Spleen (tissue), 11 donors: ENCODE data around the gene RNF215. TPM values are rescaled to one million over a fixed set of nuclear protein-coding genes. Genes with fewer than 3 reads are reported as not detected.

Source experiments
- DNase-seq: peaks from one replicate; pipeline ENCODE4 v3.0.0-alpha.2; 2020
- H3K27ac ChIP-seq, 8 donors: fragments of 200-600 bp; sonication (generic) in 7 of 8; 1 replicate in 4 of 8; 2 replicates in 4 of 8; pipeline versions ENCODE4 v1.5.0 to v1.8.0; 2016 to 2021; ENCODE audit warnings: inconsistent platforms in 4 of 8, mild to moderate bottlenecking in 4 of 8, moderate library complexity in 1 of 8
- H3K27me3 ChIP-seq, 7 donors: fragments of 200-600 bp; sonication (generic) in 6 of 7; replicated peaks in 1 of 7; 1 replicate in 4 of 7; 2 replicates in 3 of 7; pipeline versions ENCODE4 v1.5.0 to v1.8.0; 2016 to 2021; ENCODE audit warnings: inconsistent platforms in 3 of 7, mild to moderate bottlenecking in 1 of 7
- H3K36me3 ChIP-seq, 6 donors: fragments of 200-600 bp; sonication (generic) in 5 of 6; 1 replicate in 4 of 6; 2 replicates in 2 of 6; pipeline versions ENCODE4 v1.5.0 to v1.8.0; 2016 to 2021; ENCODE audit warnings: inconsistent platforms in 2 of 6
- H3K4me1 ChIP-seq, 6 donors: fragments of 200-600 bp; sonication (generic) in 5 of 6; 1 replicate in 3 of 6; 2 replicates in 3 of 6; pipeline versions ENCODE4 v1.5.0 to v1.8.0; 2016 to 2021; ENCODE audit warnings: inconsistent platforms in 3 of 6
- H3K4me3 ChIP-seq, 8 donors: fragments of 200-600 bp; sonication (generic) in 7 of 8; 1 replicate in 4 of 8; 2 replicates in 4 of 8; pipeline versions ENCODE4 v1.5.0 to v1.8.0; 2016 to 2021; ENCODE audit warnings: inconsistent platforms in 4 of 8, mild to moderate bottlenecking in 4 of 8, moderate library complexity in 2 of 8
- H3K9me3 ChIP-seq, 8 donors: fragments of 200-600 bp; sonication (generic) in 7 of 8; 1 replicate in 4 of 8; 2 replicates in 4 of 8; pipeline versions ENCODE4 v1.5.0 to v1.8.0; 2016 to 2021; ENCODE audit warnings: inconsistent platforms in 4 of 8
- POLR2A ChIP-seq, 3 donors: fragments of 450-650 bp; IDR thresholded peaks; one replicate each; pipeline ENCODE4 v1.5.1; 2017; ENCODE audit warnings: antibody characterized with exemption in 3 of 3, mild to moderate bottlenecking in 1 of 3
- POLR2AphosphoS5 ChIP-seq, 3 donors: sonication (generic); formaldehyde crosslinking; IDR thresholded peaks; one replicate each; pipeline ENCODE4 v1.5.1; 2017; ENCODE audit warnings: antibody characterized with exemption in 3 of 3
- WGBS, 5 donors: extraction: QIAGEN DNeasy Blood & Tissue Kit in 3 of 5; methylation state at CpG; one replicate each; pipeline versions ENCODE4 v1.1.5 to v1.1.7; 2013 to 2018; 5-methylcytosine and 5-hydroxymethylcytosine counted together
- intact Hi-C: fragments of 100-400 bp; cut with DNase I; formaldehyde crosslinking; loops from one replicate; pipeline ENCODE4 v1.15.0; 2023; ENCODE audit warnings: low total_unique reads
- polyA plus RNA-seq, 3 donors: library from polyadenylated mRNA; stranded (reverse); fragments of 200-250 nt; gene quantifications; one replicate each; pipeline ENCODE4 v1.2.1, GENCODE V29; 2013
- total RNA-seq, 7 donors: library from RNA; depleted of rRNA in 3 of 7; stranded (reverse); fragments of >200 nt in 3 of 7; fragmentation: NEBNext Ultra II Directional in 4 of 7; extraction: Animal tissue kit (Norgen Biotek cat#: 25700) in 4 of 7; gene quantifications; one replicate each; pipeline versions ENCODE4 v1.1.0 to v1.2.1, GENCODE V29; 2016 to 2021
- TF ChIP-seq, protein P1 (sequence below), 11 experiments: fragments of 200-600 bp in 7 of 11; fragments of 450-650 bp in 4 of 11; sonication (generic) in 4 of 11; IDR thresholded peaks in 8 of 11; conservative IDR thresholded peaks in 3 of 11; 1 replicate in 7 of 11; 2 replicates in 4 of 11; pipeline versions ENCODE4 v1.4.0 to v1.8.0; 2016 to 2021; ENCODE audit warnings: antibody characterized with exemption in 11 of 11, inconsistent platforms in 4 of 11, mild to moderate bottlenecking in 1 of 11
- donor health status: healthy with polysubstance abuse.
- donor health status: DM: no; HTN: no; CAD: no; lungs with moderate emphysema.
- donor health status: DM: no; HTN: no; CAD: no.
- donor health status: Bipolar disorder and iron deficiency.
- donor health status: healthy.
- donor health status: DM: no; HTN: no; CAD: no.
- donor health status: DM: yes; HTN: yes; CAD: no.

RNF215 gene
- total and polyA plus RNA-seq, 10 donors: 6.5 to 19.5 (median 12.8) TPM

DNA sequence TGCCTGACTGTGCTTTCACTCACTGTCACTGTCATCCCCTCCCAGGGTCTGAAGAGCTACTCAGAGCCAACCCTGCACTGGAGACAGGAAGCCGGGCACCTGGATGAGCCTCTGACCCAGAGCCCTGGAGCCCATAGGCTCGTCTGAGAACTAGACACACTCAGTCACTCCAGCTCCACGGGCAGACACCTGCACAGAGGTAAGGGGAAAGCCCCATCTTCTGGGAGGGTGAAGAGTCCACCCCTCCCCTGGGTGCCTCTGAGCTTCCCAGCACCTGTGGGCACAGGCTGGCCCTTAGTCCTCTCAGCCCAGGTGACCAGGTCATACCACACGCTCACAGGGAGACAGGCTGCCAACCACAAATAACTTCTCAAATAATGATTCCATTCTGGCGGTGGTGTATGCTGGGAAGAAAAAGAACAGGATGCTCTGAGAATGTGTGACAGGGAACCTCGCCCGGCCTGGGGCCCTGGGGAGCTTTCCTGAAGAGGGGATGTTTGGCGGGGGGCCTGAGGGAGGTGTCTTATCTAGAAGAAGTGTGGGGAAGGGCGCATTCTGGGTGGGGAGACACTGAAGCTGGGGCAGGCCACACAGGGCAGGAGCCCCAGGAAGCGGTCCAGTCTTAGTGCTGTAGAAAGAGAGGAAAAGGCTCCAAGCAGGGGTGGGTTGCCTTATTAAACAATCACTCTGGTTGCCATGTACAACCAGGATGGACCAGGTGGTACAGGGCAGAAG is 25.1 kb downstream of the RNF215 start:
- no peak for DNase-seq
- TF ChIP-seq POLR2AphosphoS5 (IDR thresholded peaks at IDR 0.05): no peak
- TF ChIP-seq POLR2A (IDR thresholded peaks at IDR 0.05): no peak
- TF ChIP-seq, protein P1, sequence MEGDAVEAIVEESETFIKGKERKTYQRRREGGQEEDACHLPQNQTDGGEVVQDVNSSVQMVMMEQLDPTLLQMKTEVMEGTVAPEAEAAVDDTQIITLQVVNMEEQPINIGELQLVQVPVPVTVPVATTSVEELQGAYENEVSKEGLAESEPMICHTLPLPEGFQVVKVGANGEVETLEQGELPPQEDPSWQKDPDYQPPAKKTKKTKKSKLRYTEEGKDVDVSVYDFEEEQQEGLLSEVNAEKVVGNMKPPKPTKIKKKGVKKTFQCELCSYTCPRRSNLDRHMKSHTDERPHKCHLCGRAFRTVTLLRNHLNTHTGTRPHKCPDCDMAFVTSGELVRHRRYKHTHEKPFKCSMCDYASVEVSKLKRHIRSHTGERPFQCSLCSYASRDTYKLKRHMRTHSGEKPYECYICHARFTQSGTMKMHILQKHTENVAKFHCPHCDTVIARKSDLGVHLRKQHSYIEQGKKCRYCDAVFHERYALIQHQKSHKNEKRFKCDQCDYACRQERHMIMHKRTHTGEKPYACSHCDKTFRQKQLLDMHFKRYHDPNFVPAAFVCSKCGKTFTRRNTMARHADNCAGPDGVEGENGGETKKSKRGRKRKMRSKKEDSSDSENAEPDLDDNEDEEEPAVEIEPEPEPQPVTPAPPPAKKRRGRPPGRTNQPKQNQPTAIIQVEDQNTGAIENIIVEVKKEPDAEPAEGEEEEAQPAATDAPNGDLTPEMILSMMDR (IDR thresholded peaks at IDR 0.05 in 8 of 11, conservative IDR thresholded peaks at IDR 0.05 in 3 of 11): no peak
- no peaks in the 10 kb centered on the region for H3K9me3 ChIP-seq
- 81 to 87% (median 84%) methylated on average over 10 of the region's 10 CpGs for WGBS, 5 donors
- H3K36me3 ChIP-seq: peaks cover 0 to 28% (median 0%) of the 10 kb centered on the region in 6 donors
- intact Hi-C loops: no loop called here
- H3K27me3 ChIP-seq: no peaks in the 10 kb centered on the region
- peaks cover 4 to 11% (median 10%) of the 10 kb centered on the region in 6 donors for H3K4me1 ChIP-seq
- H3K27ac ChIP-seq: no peak overlapping the region
- no peak overlapping the region for H3K4me3 ChIP-seq

DNA sequence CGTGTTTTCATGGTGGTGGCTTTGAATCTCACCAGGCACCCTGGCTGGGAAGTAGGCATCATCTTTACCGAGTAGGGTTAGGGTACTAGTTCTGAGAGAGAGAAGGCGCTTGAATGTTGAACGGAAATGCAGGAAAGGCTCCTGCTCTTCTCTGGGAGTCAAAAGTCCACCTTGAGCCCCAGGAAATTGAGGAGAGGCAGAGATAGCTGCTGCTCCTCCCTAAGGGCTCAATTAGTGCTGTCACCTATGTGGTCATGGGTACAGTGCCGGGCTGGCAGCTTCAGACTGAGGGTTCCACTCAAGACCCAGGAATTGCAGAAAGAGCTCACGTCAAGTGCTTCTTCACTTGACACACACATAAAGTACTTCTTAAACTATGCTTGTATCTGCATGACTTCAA is 28.7 kb downstream of the RNF215 start:
- Histone ChIP-seq H3K9me3 (no peaks in the 10 kb centered on the region), H3K4me1 (peaks cover 31 to 41% (median 39%) of the 10 kb centered on the region in 6 donors), H3K27me3 (no peaks in the 10 kb centered on the region), H3K27ac (no peak overlapping the region), H3K36me3 (peaks cover 0 to 20% (median 2%) of the 10 kb centered on the region in 6 donors), H3K4me3 (no peak overlapping the region)
- DNase-seq: no peak
- WGBS, 5 donors: 94 to 97% (median 96%) methylated on average over 6 of the region's 6 CpGs
- intact Hi-C loops: no loop called here
- TF ChIP-seq, protein P1 (IDR thresholded peaks at IDR 0.05 in 8 of 11, conservative IDR thresholded peaks at IDR 0.05 in 3 of 11): no peak
- TF ChIP-seq POLR2A (IDR thresholded peaks at IDR 0.05) (no peak), POLR2AphosphoS5 (IDR thresholded peaks at IDR 0.05) (no peak)

DNA sequence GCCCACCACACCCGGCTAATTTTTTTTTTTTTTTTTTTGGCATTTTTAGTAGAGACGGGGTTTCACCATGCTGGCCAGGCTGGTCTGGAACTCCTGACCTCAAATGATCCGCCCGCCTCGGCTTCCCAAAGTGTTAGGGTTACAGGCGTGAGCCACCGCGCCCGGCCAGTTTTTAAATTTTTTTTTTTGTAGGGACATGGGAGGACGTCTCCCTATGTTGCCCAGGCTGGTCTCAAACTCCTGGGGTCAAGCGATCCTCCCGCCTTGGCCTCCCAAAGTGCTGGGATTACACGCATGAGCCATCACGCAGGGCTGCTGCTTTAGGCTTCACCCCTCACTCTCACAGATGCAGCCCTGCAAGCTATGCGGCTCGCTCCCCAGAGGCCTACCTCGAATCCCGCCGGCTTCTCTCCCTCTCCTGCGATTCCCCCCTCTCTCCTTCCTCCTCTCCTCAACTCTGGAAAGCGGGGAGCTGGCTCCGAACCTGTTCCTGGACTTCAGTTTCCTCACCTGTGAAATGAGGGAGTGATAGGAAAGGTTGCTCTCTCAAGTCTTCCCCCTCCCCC is 29.5 kb downstream of the RNF215 start:
- no peak for DNase-seq
- H3K27ac ChIP-seq: no peak overlapping the region
- H3K27me3 ChIP-seq: no peaks in the 10 kb centered on the region
- TF ChIP-seq POLR2AphosphoS5 (IDR thresholded peaks at IDR 0.05) (no peak), POLR2A (IDR thresholded peaks at IDR 0.05) (no peak)
- TF ChIP-seq, protein P1 (IDR thresholded peaks at IDR 0.05 in 8 of 11, conservative IDR thresholded peaks at IDR 0.05 in 3 of 11): no peak
- H3K9me3 ChIP-seq: no peaks in the 10 kb centered on the region
- intact Hi-C loops: no loop called here
- H3K4me3 ChIP-seq: peak overlapping the region in 6 of 8 donors; percentile 68 to 92 (median 88)
- WGBS, 5 donors: 69 to 75% (median 72%) methylated on average over 22 of the region's 22 CpGs
- peaks cover 0 to 22% (median 6%) of the 10 kb centered on the region in 6 donors for H3K36me3 ChIP-seq
- peaks cover 32 to 48% (median 45%) of the 10 kb centered on the region in 6 donors for H3K4me1 ChIP-seq

GRCh38 chr22:30357236-30357570 is 30.0 kb downstream of the RNF215 start:
- Histone ChIP-seq H3K4me1 (peaks cover 32 to 54% (median 49%) of the 10 kb centered on the region in 6 donors), H3K27ac (peak overlapping the region in 6 of 8 donors; percentile 95 to 99 (median 98)), H3K27me3 (no peaks in the 10 kb centered on the region), H3K9me3 (no peaks in the 10 kb centered on the region), H3K4me3 (peak overlapping the region; percentile 68 to 92 (median 85)), H3K36me3 (peaks cover 0 to 24% (median 11%) of the 10 kb centered on the region in 6 donors)
- TF ChIP-seq POLR2AphosphoS5 (IDR thresholded peaks at IDR 0.05): no peak
- TF ChIP-seq, protein P1 (IDR thresholded peaks at IDR 0.05 in 8 of 11, conservative IDR thresholded peaks at IDR 0.05 in 3 of 11): no peak
- no peak for DNase-seq
- WGBS, 5 donors: 3 to 5% (median 4%) methylated on average over 9 of the region's 9 CpGs
- intact Hi-C loops: no loop called here
